Hematopoietic multipotent progenitor cell treated with erythropoietin and hydrocortisone succinate and interleukin-3 and kit ligand, for 6 days (in vitro differentiated cells): ENCODE measurements around the gene SSR1.
"Not testable (repeated sequence)": the region's sequence is repeated elsewhere in the genome, so short reads cannot be mapped to it uniquely, and the experiment has no call there.

ENCODE experiments used
- DNase-seq: peaks from one replicate; pipeline ENCODE4 v3.0.0-alpha.2; 2015

Gene SSR1

DNA sequence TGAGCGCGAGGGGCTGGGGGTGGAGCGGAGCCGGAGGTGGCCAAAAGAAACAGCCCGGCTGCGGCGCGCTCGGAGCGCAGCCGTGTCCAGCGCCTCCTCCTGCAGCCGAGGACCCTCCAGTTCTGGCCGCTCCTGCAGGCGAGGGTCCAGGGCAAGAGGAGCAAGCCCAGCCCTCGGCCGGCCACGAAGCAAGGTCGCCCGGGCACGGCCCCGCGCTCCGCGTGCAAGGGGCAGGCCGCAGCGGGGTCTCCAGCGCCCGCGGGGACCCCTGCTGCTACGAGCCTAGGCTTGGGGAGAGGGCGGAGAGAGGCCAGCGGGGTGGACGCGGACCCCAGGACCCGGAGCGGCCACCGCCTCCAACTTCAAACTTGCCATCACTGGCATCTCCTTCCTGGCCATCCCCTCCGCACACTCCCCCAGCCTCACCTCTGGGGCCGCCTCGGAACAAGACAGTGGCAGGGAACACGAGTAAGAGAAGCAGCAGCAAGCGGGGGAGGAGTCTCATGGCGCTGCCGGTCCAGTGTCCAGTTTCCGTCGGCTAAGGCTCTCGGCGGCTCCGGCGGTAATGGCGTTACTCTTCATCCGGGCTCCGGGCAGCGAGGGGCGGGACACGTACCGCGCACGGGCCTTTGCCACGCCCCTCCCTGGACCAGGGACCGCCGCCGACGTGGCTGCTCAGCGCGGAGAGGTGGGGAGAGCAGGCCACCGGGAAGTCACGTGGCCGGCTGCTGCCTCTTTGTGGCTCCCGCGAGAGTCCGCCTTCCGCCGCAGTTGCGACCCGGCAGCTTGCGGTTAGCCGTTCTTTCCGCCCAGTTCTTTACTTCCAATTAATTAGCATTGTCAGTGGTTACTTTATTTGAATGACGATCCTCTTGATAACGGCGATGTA is at the start of gene SSR1:
SSR1 (minus strand) TSS at position 584 of the 889 bp plus-strand sequence; CDS start at position 505, 79 bp downstream.
- DNase-seq: peak; percentile 99

DNA sequence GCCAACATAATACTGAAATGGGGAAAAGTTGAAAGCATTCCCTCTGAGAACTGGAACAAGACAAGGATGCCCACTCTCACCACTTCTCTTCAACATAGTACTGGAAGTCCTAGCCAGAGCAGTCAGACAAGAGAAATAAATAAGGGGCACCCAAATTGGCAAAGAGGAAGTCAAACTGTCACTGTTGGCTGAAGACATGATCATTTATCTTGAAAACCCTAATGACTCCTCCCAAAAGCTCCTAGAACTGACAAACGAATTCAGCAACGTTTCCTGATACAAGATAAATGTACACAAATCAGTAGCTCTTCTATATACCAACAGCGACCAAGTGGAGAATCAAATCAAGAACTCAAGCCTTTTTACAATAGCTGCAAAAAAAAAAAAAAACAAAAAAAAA is 38.9 kb upstream of the SSR1 start:
- DNase-seq: peak; percentile 50

DNA sequence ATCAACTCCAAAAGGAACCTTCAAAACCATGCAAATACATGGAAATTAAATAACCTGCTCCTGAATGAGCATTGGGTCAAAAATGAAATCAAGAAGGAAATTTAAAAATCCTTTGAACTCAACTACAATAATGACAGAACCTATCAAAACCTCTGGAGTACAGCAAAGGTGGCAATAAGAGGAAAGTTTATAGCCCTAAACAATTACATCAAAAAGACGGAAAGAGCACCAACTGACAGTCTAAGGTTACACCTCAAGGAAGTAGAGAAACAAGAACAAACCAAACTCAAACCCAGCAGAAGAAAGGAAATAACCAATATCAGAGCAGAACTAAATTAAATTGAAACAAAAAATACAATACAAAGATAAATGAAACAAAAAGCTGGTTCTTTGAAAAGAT is 37.6 kb upstream of the SSR1 start:
- DNase-seq: not testable (repeated sequence)

DNA sequence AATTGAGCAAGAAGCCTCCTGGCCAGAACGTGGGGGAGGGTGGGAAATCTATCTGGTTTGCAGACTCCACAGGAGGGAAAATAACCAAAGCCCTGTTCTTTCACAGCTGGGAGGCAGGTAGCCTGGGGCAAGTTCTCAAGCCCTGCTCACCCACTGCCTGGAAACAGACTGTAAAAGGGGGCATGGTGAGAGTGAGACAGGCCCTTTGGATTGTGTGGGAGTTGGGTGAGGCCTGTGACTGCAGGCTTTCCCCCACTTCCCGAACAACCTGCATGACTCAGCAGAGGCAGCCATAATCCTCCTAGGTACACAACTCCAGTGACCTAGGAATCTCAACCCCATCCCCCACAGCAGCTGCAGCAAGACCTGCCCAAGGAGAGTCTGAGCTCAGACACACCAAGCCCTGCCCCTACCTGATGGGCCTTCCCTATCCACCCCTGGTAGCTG is 34.6 kb upstream of the SSR1 start:
- DNase-seq: not testable (repeated sequence)

DNA sequence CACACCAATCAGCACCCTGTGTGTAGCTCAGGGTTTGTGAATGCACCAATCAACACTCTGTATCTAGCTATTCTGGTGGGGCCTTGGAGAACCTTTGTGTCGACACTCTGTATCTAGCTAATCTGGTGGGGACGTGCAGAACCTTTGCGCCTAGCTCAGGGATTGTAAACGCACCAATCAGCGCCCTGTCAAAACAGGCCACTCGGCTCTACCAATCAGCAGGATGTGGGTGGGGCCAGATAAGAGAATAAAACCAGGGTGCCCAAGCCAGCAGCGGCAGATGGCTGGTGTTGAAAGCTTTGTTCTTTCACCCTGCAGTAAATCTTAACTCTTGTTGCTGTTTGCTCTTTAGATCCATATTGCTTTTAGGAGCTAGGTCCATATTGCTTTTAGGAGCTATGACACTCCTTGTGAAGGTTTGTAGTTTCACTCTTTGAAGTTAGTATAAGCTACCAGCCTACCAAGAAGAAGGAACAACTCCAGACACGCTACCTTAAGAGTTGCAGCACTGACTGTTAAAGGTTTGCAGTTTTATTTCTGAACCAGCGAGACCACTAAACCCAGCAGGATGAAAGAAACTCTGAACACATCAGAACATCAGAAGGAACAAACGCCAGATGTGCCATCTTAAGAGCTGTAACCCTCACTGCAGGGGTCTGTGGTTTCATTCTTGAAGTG is 31.9 kb upstream of the SSR1 start:
- not testable (repeated sequence) for DNase-seq

DNA sequence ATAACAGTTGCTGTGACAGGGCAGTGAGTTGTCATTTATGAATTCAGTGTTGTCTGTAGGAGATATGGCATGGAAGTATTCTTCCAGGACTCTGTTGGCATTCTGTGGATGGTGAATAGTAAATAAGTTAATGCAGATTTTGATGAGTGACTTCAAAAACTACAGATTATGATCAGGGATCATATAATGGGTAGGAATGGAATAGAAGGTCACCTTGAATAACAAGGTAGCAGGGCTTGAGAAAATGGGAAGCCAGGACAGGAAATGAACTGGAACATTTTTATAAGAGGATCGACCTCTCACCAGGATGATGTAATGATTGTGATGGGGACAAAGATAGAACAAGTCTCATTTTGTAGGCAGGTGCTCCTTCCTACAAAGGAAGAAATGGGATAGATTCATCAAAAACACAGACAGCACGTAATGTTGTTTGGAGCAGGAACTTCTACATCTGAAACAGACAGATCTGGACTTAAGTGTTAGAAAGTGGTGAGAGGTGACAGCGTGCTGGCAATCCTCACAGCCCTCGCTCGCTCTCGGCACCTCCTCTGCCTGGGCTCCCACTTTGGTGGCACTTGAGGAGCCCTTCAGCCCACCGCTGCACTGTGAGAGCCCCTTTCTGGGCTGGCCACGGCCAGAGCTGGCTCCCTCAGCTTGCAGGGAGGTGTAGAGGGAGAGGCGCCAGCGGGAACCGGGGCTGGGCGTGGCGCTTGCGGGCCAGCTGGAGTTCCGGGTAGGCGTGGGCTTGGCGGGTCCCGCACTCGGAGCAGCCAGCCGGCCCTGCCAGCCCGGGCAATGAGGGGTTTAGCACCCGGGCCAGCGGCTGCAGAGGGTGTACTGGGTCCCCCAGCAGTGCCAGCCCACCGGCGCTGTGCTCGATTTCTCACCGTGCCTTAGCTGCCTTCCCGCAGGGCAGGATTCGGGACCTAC is 30.8 kb upstream of the SSR1 start:
- no peak for DNase-seq

DNA sequence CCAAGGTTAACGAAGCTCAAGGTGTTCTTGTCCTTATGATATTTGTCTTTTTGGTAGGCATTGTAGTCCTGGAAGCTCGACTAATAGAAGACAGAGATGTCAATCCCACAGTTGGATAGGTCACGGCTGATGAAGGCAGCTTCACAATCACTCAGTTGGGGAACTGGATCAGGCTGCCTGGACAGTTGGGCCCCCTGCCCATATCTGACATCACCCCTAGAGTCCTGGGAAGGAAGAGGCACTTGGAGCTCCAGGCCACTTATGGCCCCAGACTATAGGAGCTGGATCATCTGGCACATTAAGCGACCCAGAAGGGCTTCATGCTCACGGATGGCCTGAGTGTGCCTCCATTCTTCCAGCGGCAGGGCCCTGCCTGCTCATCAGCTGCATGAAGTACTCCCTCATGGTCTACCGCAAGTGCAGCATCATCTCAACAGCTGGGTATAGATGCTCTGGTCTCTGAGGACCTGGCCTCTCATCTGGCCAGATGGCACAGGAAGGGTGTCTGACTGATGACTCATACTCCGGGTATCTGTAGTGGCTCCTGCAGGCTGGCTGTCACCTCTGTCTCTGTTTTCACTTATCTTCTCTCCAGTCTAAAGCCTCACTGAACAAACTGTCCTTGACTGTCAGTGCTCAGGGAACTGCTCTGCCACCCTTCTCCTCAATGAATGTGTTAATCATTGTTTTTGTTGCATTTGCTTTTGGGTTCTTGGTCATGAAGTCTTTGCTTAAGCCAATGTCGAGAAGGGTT is 29.2 kb upstream of the SSR1 start:
- DNase-seq: peak; percentile 69

DNA sequence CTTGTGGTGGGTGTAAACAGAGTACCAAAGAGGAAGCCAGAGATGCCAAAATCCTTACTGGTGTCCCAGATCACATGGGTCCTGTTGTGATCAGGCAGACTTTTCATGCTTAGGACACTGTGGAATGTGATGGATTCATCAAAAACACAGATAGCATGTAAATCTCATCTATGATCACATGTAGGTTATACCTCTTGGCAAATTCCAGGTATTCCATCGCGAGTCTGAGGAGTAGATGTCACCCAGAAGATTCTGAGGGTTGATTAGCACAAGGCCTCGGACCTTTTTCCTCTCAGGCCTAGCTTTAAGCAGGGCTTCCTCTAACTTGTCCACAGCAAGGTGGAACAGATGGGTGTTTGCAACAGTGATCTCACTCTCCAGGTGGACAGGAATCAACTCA is 28.3 kb upstream of the SSR1 start:
- no peak for DNase-seq

DNA sequence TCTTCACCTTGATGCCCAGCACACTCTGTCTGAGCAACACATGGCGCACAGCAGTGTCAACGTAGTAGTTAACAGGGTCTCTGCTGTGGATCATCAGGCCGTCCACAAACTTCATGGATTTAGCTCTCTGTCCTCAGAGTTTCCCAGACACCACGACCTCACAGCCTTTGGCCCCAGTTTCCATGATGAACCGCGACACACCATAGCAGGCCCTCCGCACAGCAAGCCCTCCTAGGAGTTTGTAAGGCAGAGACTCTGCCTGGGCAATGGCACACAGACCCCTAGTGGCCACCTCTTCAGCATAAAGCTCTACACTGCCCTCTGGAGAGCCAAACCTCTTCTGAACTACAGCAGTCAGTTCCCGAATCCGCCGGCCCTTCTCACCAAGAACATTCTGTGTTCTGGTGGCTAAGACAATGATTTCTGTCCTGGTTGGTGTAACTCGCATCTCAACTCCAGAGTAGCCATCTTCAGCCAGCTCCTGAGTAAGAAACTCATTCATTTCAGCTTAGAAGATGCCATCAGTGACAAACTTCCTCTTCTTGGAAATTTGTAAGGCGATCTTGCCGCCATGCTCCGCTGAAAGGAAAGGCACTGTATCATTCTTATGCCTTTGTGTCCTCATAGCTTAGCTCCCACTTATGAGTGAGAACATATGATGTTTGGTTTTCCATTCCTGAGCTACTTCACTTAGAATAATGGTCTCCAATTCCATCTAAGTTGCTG is 26.2 kb upstream of the SSR1 start:
- peak; percentile 80 for DNase-seq

DNA sequence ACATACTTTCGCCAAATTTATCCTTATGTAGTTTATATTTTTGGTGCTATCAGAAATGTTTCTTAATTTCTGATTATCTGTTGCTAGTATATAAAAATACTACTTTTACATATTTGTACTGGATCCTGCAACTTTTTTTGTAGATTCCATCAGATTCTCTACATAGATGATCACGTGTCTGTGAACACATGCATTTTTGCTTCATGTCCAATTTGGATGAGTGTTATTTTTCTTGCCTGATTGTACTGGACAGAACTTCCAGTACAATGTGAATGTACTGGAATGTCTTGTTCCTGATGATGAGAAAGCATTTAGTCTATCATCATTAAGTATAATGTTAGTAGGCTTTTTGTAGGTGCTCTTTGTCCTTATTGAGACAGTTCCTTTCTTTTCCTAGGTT is 25.0 kb upstream of the SSR1 start:
- DNase-seq: no peak

DNA sequence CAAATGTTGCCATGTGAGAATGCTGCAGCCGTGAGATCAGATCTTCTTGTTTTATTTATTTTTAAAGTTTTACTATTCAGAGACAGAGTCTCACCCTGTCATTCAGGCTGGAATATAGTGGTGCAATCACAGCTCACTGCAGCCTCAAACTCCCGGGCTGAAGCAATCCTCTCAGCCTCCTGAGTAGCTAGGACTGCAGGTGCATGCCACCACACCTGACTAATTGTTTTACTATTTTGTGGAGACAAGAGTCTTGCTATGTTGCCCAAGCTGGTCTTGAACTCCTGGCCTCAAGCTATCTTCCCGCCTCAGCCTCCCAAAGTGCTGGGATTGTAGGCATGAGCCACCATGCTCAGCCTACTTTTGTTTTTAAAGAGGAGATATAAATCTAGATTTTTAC is 22.5 kb upstream of the SSR1 start:
- no peak for DNase-seq

DNA sequence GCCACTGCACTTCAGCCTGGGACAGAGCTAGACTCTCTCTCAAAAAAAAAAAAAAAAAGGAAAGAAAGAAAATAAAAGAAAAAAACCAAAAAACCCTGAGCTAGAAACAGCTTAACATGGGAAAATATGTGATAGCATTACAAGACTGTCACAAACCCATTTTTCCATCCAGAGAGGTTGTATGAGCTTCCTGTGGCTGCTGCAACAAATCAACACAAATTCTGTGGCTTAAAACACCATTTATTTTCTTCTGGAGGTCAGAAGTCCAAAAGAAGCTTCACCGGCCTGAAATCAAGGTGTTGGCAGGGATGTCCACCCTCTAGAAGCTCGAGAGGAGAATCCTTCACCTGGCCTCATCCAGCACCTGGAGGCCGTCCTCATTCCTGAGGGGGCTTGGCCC is 21.7 kb upstream of the SSR1 start:
- no peak for DNase-seq

DNA sequence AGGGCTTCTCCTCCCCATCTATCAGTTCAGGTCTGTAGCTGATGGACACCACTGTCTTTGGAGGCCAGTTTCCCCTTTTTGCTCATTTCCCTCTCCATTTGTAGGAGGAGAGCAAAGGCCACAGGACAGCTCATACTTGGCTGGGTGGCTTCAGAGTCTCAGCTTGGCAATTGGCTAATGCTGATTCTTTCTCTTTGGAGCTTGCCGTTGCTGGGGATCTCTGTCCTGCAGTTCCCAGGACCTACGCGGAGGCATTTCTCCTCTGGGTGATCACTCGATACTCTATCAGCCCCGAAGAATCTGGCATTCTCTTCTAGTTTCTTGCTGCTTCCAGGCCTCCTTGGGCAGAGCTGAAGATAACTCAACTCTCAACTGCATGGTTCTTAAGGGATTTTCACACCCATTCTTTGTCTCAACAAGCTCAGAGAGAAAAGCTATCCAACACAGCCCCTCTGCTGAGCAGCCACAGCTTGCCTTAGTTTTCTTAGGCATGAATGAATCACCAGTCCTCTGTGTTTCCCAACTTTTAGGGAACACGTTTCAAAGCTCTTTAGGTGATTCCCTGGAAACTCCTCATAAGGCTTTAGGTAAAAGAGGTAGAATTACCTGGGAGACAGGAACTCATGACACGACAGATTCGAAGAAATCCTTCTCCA is 19.2 kb upstream of the SSR1 start:
- DNase-seq: no peak

DNA sequence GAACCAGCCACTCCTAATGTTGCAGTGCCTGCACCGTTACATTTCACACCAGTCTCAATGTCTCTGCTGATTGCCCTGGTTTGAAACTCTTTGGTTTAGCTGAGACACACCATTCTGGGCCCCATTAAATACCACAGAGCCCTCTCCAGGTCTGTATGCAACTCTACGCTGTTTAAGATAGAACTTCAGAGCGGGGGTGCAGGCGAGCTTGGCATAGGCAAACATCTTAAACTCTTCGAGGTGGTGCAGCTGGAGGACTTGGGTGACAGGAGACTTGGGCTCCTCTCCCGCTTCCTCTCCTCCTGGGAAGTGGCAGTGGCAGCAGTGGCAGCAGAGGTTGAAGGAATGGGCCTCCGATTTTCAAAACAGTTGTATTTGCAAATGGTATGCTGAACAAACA is 18.5 kb upstream of the SSR1 start:
- no peak for DNase-seq

DNA sequence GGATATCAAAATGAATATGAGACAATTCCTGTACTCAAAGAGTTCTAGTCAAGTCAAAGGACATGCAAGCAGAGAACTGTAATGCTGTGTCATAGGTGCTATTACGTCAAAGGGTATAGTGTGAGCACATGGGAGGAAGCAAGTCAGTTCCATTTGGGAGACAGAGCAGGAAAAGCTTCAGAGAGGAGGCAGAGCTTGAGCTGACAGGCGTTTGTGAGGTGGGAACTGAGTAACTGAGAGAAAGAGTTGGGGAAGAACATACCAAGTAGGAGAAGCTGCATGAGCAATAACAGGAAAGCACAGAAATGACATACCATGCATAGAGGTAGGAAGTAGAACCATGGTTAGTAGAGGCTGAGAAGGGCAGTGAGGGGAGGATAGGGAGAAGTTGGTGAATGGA is 15.2 kb upstream of the SSR1 start:
- no peak for DNase-seq

DNA sequence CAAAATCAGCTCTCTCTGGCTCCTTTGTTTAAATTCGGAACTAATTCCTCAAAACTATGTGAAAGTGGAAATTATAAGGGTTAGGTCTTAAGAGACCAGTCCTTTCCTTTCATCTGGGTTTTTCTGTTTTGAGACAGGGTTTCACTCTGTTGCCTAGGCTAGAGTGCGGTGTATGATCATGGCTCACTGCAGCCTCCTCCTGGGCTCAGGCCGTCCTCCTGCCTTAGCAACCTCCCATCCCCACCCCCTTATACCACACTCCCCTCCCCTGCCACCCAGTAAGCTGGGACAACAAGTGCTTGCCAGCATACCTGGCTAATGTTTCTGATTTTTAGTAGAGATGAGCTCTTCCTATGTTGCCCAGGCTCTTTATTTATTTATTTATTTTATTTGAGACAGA is 12.8 kb upstream of the SSR1 start:
- DNase-seq: no peak

DNA sequence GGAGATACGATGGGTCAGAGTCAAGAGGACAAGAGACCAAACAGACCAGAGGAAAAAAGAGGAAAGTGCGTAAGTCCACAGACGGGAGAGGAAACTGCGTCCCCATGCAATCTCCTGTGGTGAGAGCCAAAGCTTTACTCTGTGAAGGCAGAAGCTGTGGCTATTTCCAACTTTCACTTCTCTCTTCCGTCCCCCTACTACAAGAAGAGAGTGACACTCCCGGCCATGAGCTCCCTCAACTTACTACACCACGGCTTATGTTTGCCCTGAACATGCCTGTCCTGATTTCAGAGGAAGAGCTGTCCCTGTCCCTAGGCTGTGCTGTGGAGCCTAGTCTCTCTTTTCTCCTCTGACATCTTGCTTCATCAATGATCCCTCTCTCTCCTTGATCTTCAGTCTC is 11.5 kb upstream of the SSR1 start:
- peak; percentile 40 for DNase-seq

DNA sequence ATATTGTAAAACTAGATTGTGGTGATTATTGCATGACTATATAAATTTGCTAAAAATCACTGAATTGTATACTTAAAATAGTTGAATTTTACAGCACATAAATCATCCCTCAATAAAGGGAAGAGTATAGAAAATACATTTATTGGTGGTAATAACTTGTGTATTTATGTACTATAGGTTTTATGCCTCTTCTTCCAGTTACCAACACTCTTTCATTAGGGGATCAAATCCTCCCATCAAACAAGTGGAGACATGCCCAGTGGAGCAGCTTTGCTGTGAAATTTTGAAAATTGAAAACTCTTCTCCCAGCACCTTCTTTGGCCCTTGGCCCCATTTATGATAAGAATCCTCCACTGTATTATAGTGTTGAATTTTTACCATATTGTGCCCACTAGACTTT is 10.1 kb upstream of the SSR1 start:
- DNase-seq: no peak

DNA sequence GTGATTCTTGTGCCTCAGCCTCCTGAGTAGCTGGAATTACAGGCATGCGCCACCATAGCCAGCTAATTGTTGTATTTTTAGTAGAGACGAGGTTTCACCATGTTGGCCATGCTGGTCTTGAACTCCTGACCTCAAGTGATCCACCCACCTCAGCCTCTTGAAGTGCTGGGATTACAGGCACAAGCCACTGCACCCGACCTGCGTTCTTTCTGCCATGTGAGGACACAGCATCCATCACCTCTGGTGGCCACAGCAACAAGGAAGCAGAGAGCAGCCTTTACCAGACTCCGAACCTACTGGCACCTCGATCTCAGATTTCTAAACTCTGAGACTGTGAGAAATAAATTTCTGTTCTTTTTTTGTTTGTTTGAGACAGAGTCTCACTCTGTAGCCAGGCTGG is 8.9 kb upstream of the SSR1 start:
- not testable (repeated sequence) for DNase-seq

DNA sequence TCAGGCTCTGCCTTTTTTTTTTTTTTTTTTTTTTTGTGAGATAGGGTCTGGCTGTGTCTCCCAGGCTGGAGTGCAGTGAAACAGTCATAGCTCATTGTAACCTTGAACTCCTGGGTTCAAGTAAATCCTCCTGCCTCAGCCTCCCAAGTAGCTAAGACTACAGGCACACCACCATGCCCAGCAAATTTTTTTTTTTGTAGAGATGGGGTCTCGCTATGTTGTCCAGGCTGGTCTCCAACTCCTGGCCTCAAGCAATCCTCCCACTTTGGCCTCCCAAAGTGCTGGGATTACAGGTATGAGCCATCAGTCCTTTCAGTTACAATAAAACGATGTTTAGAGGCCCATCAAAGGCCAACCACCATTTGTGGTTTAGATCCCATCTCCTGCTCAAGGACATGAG is 6.4 kb upstream of the SSR1 start:
- not testable (repeated sequence) for DNase-seq

DNA sequence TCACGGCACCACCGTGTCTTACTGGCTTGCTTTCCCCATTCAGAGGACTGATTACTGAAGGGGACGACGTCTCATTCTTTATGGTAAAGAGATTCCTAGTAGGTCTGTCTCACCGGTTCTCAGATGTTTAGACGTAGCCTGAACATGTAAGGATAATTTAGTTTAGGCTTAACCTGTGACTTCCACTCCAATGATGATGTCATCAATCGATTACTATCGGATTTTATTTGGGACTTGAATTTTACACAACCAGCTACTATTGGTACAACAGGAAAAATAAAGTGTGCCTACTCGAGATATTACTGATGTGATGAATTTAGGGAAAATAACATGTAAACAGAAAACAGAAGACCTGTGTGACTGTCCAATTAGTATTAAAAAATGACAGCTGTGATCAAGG is 4.5 kb upstream of the SSR1 start:
- DNase-seq: no peak
